HEK293 (cell line): Measurements from ENCODE around the gene DAZAP1.
A peak's percentile ranks its signal among the peaks of the same experiment; 100 is the strongest.

Experiments
- CTCF ChIA-PET: fragments of 350-600 bp; formaldehyde crosslinking; extraction: SDS; loops from one replicate; lab custom pipeline; 2021; ENCODE audit warnings: antibody characterized with exemption; lab: Yijun Ruan, JAX
- POLR2A ChIA-PET: fragments of 300-600 bp; formaldehyde crosslinking; extraction: SDS; loops from one replicate; lab custom pipeline; 2020; ENCODE audit warnings: antibody characterized with exemption, inconsistent platforms; lab: Yijun Ruan, JAX
- H3K27ac ChIP-seq: fragments of 200-500 bp; sonication (Bioruptor generic); 2 replicates; pipeline ENCODE4 v1.5.1; 2014; ENCODE audit warnings: low read depth, low read length, control low read depth, inconsistent platforms; ENCODE audit errors: extremely low read depth
- H3K36me3 ChIP-seq, 2 experiments: fragments of 200-500 bp in 1 of 2; sonication (Bioruptor generic) in 1 of 2; 1 replicate in 1 of 2; 2 replicates in 1 of 2; pipeline ENCODE4 v1.5.1; 2014 to 2017; ENCODE audit warnings: inconsistent platforms in 2 of 2, low read length in 2 of 2; ENCODE audit not compliant: control insufficient read depth in 2 of 2, insufficient read depth in 1 of 2
- H3K4me1 ChIP-seq: fragments of 200-500 bp; sonication (Bioruptor generic); 2 replicates; pipeline ENCODE4 v1.5.1; 2014; ENCODE audit warnings: mild to moderate bottlenecking, low read length, inconsistent platforms; ENCODE audit not compliant: control insufficient read depth, insufficient read depth
- H3K4me3 ChIP-seq: 2 replicates; pipeline ENCODE4 v1.5.1; 2011; ENCODE audit warnings: low read depth, mild to moderate bottlenecking, control low read depth, low read length, moderate library complexity
- H3K9me3 ChIP-seq: fragments of 200-500 bp; sonication (Bioruptor generic); 2 replicates; pipeline ENCODE4 v1.5.1; 2014; ENCODE audit warnings: low read depth, low read length, inconsistent platforms; ENCODE audit not compliant: control insufficient read depth, insufficient read depth
- BCL11B ChIP-seq: fragments of 450-650 bp; formaldehyde crosslinking; IDR thresholded peaks from 2 replicates; pipeline ENCODE4 v1.5.1; 2016; ENCODE audit warnings: low read depth, missing biosample characterization, missing genetic modification characterization
- GFI1B ChIP-seq: fragments of 450-650 bp; formaldehyde crosslinking; IDR thresholded peaks from 2 replicates; pipeline ENCODE4 v1.5.1; 2016; ENCODE audit warnings: missing biosample characterization, missing genetic modification characterization
- GLIS1 ChIP-seq: fragments of 450-650 bp; formaldehyde crosslinking; IDR thresholded peaks from 2 replicates; pipeline ENCODE4 v1.5.1; 2016; ENCODE audit warnings: missing biosample characterization, missing genetic modification characterization
- GLIS2 ChIP-seq: fragments of 450-650 bp; formaldehyde crosslinking; IDR thresholded peaks from 2 replicates; pipeline ENCODE4 v1.5.1; 2016; ENCODE audit warnings: missing biosample characterization, missing genetic modification characterization
- KLF1 ChIP-seq: fragments of 450-650 bp; formaldehyde crosslinking; IDR thresholded peaks from 2 replicates; pipeline ENCODE4 v1.5.1; 2016; ENCODE audit warnings: missing biosample characterization, missing genetic modification characterization
- KLF7 ChIP-seq: fragments of 450-650 bp; formaldehyde crosslinking; IDR thresholded peaks from 2 replicates; pipeline ENCODE4 v1.5.1; 2016; ENCODE audit warnings: missing biosample characterization, missing genetic modification characterization, borderline replicate concordance
- SP2 ChIP-seq: fragments of 450-650 bp; formaldehyde crosslinking; IDR thresholded peaks from 2 replicates; pipeline ENCODE4 v1.5.1; 2016; ENCODE audit warnings: missing biosample characterization, missing genetic modification characterization
- SP7 ChIP-seq: fragments of 450-650 bp; formaldehyde crosslinking; IDR thresholded peaks from 2 replicates; pipeline ENCODE4 v1.5.1; 2016; ENCODE audit warnings: missing biosample characterization, missing genetic modification characterization
- ZBTB21 ChIP-seq: fragments of 450-650 bp; formaldehyde crosslinking; IDR thresholded peaks from 2 replicates; pipeline ENCODE4 v1.5.1; 2017; ENCODE audit warnings: missing biosample characterization, missing genetic modification characterization
- ZIC2 ChIP-seq: fragments of 450-650 bp; formaldehyde crosslinking; IDR thresholded peaks from 2 replicates; pipeline ENCODE4 v1.5.1; 2016; ENCODE audit warnings: missing biosample characterization, missing genetic modification characterization
- ZNF501 ChIP-seq: fragments of 450-650 bp; formaldehyde crosslinking; IDR thresholded peaks from 2 replicates; pipeline ENCODE4 v1.5.1; 2016; ENCODE audit warnings: missing biosample characterization, missing genetic modification characterization
- ZNF561 ChIP-seq: fragments of 450-650 bp; IDR thresholded peaks from 2 replicates; pipeline ENCODE4 v1.5.1; 2018; ENCODE audit warnings: missing biosample characterization, missing genetic modification characterization, borderline replicate concordance
- ZNF596 ChIP-seq: fragments of 450-650 bp; IDR thresholded peaks from 2 replicates; pipeline ENCODE4 v1.5.0; 2018; ENCODE audit warnings: missing biosample characterization, mild to moderate bottlenecking, missing genetic modification characterization, moderate library complexity
- ZNF600 ChIP-seq: fragments of 450-650 bp; formaldehyde crosslinking; IDR thresholded peaks from 2 replicates; pipeline ENCODE4 v1.5.1; 2016; ENCODE audit warnings: missing biosample characterization, missing genetic modification characterization
- ZNF626 ChIP-seq: fragments of 450-650 bp; sonication (Bioruptor Pico); formaldehyde crosslinking; IDR thresholded peaks from 2 replicates; pipeline ENCODE4 v1.5.1; 2018; ENCODE audit warnings: missing biosample characterization, missing genetic modification characterization, inconsistent platforms
- ZNF670 ChIP-seq: fragments of 450-650 bp; formaldehyde crosslinking; IDR thresholded peaks from 2 replicates; pipeline ENCODE4 v1.5.1; 2016; ENCODE audit warnings: missing biosample characterization, missing genetic modification characterization, low read depth
- TF ChIP-seq, protein P1 (sequence below): fragments of 450-650 bp; formaldehyde crosslinking; IDR thresholded peaks from 2 replicates; pipeline ENCODE4 v1.5.1; 2017; ENCODE audit warnings: missing biosample characterization, missing genetic modification characterization
- TF ChIP-seq, protein P2 (sequence below): fragments of 450-650 bp; formaldehyde crosslinking; IDR thresholded peaks from 2 replicates; pipeline ENCODE4 v1.5.1; 2017; ENCODE audit warnings: missing biosample characterization, missing genetic modification characterization
- TF ChIP-seq, protein P3 (sequence below): fragments of 450-650 bp; formaldehyde crosslinking; conservative IDR thresholded peaks from 2 replicates; pipeline ENCODE4 v1.5.1; 2016; ENCODE audit warnings: low read depth, missing biosample characterization, missing genetic modification characterization
- TF ChIP-seq, protein P4 (sequence below): fragments of 450-650 bp; formaldehyde crosslinking; IDR thresholded peaks from 2 replicates; pipeline ENCODE4 v1.5.1; 2016; ENCODE audit warnings: missing biosample characterization, missing genetic modification characterization
- TF ChIP-seq, protein P5 (sequence below): fragments of 450-650 bp; formaldehyde crosslinking; IDR thresholded peaks from 2 replicates; pipeline ENCODE4 v1.5.1; 2016; ENCODE audit warnings: missing biosample characterization, missing genetic modification characterization

Gene DAZAP1

DNA sequence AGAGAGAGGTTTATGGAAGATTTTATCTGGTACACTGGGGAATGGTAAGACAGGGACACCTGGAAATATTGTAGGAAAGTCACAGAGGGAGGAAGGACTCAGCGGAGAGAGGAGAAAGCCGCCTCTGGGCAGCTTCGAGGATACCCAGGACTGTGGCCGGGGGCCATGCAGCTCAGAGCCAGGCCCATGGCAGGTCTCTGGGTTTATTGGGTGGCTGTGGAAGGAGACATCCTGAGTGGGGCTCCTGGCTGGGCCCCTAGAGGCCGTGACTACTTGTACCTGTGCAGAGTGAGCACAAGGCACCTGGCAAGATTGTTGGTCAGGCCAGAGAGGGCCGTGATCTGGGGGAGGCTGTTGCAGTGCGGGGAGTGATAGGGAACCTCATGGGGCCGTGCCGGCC, 3.4 kb downstream of the DAZAP1 start (continued):
- TF ChIP-seq, protein P1, sequence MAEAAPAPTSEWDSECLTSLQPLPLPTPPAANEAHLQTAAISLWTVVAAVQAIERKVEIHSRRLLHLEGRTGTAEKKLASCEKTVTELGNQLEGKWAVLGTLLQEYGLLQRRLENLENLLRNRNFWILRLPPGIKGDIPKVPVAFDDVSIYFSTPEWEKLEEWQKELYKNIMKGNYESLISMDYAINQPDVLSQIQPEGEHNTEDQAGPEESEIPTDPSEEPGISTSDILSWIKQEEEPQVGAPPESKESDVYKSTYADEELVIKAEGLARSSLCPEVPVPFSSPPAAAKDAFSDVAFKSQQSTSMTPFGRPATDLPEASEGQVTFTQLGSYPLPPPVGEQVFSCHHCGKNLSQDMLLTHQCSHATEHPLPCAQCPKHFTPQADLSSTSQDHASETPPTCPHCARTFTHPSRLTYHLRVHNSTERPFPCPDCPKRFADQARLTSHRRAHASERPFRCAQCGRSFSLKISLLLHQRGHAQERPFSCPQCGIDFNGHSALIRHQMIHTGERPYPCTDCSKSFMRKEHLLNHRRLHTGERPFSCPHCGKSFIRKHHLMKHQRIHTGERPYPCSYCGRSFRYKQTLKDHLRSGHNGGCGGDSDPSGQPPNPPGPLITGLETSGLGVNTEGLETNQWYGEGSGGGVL (tag by site-specific recombination): no peak
- TF ChIP-seq, protein P2, sequence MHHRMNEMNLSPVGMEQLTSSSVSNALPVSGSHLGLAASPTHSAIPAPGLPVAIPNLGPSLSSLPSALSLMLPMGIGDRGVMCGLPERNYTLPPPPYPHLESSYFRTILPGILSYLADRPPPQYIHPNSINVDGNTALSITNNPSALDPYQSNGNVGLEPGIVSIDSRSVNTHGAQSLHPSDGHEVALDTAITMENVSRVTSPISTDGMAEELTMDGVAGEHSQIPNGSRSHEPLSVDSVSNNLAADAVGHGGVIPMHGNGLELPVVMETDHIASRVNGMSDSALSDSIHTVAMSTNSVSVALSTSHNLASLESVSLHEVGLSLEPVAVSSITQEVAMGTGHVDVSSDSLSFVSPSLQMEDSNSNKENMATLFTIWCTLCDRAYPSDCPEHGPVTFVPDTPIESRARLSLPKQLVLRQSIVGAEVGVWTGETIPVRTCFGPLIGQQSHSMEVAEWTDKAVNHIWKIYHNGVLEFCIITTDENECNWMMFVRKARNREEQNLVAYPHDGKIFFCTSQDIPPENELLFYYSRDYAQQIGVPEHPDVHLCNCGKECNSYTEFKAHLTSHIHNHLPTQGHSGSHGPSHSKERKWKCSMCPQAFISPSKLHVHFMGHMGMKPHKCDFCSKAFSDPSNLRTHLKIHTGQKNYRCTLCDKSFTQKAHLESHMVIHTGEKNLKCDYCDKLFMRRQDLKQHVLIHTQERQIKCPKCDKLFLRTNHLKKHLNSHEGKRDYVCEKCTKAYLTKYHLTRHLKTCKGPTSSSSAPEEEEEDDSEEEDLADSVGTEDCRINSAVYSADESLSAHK: peak; percentile 48; the same call in 1 of the 2 replicates
- no peak for TF ChIP-seq ZNF501
- TF ChIP-seq GFI1B (tag by site-specific recombination): no peak
- no peak for TF ChIP-seq ZNF626 (tag by site-specific recombination)
- TF ChIP-seq, protein P3, sequence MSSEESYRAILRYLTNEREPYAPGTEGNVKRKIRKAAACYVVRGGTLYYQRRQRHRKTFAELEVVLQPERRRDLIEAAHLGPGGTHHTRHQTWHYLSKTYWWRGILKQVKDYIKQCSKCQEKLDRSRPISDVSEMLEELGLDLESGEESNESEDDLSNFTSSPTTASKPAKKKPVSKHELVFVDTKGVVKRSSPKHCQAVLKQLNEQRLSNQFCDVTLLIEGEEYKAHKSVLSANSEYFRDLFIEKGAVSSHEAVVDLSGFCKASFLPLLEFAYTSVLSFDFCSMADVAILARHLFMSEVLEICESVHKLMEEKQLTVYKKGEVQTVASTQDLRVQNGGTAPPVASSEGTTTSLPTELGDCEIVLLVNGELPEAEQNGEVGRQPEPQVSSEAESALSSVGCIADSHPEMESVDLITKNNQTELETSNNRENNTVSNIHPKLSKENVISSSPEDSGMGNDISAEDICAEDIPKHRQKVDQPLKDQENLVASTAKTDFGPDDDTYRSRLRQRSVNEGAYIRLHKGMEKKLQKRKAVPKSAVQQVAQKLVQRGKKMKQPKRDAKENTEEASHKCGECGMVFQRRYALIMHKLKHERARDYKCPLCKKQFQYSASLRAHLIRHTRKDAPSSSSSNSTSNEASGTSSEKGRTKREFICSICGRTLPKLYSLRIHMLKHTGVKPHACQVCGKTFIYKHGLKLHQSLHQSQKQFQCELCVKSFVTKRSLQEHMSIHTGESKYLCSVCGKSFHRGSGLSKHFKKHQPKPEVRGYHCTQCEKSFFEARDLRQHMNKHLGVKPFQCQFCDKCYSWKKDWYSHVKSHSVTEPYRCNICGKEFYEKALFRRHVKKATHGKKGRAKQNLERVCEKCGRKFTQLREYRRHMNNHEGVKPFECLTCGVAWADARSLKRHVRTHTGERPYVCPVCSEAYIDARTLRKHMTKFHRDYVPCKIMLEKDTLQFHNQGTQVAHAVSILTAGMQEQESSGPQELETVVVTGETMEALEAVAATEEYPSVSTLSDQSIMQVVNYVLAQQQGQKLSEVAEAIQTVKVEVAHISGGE (tag by site-specific recombination): peak; percentile 79
- TF ChIP-seq KLF7 (tag by site-specific recombination): no peak

DNA sequence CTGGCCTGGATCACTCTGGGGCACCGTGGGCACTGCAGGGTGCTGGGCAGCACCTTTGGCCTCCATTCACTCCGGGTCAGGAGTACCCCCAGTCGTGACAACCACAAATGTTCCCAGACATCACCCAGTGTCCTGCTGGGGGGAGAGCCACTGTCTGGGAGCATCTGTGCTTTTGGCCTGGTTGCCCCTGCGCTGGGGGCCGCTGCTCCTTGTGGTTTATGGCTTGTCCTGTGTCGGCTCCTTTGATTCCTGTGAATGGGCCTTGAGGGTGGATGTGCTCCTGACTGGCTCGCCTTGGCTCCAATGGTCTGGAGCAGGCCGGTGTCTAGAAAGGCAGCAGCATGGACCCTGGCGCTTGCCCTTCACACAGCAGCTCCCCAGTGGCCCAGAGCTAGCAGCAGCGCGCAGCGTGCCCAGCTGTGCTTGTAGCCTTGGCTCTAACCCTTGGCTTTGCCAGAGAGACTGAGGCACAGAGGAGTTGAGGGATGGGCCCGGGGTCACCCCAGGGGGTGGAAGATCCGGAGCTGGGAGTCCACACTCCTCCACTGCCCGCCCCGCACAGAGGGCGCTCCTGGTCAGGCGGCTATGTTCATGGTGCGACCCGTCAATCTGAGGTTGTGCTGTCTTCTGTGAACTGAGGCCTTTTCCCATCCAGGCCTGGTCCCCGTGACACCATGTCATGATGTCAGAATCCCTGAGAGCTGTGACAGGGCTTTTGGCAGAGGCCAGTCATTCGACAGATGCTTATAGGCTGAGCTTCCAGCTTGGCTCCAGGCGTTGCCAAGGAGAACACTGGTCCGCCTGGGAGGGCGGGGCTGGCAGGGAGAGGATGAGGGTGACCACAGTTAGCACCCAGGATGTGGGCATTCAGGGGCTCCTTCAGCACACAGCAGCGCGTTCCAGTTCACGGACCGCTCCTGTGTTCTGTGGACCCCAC, 4.1 kb downstream of the DAZAP1 start:
- H3K9me3 ChIP-seq: no peaks in the 10 kb centered on the region
- CTCF ChIA-PET: no interaction called here
- peaks cover 8 to 58% of the 10 kb centered on the region in 2 experiments; a peak in 2 of 3 replicates for H3K36me3 ChIP-seq
- H3K27ac ChIP-seq: peak overlapping the region; percentile 8; the same call in 1 of the 2 replicates
- H3K4me3 ChIP-seq: no peak overlapping the region
- H3K4me1 ChIP-seq: peaks cover 25% of the 10 kb centered on the region
- POLR2A ChIA-PET: interaction anchor here (0.9 kb wide), 1 partner anchor 143 kb away, joined by 3 read pairs; the partner anchor contains the start of gene CIRBP
- TF ChIP-seq ZNF600 (tag by site-specific recombination) (peak; percentile 8; the same call in 1 of the 2 replicates), SP7 (tag by site-specific recombination) (0 out of 2 replicates have a peak, but pooled peaks have one; percentile 10), BCL11B (tag by site-specific recombination) (0 out of 2 replicates have a peak, but pooled peaks have one; percentile 39), ZIC2 (tag by site-specific recombination) (0 out of 2 replicates have a peak, but pooled peaks have one; percentile 16), ZBTB21 (tag by site-specific recombination) (peak; percentile 79), ZNF596 (no peak), GLIS1 (tag by site-specific recombination) (peak; percentile 31; the same call in 1 of the 2 replicates), GLIS2 (tag by site-specific recombination) (peak; percentile 62), KLF1 (tag by site-specific recombination) (peak; percentile 31; the same call in 1 of the 2 replicates), ZNF561 (tag by site-specific recombination) (no peak), SP2 (tag by site-specific recombination) (peak; percentile 67), ZNF670 (no peak)
- TF ChIP-seq, protein P4, sequence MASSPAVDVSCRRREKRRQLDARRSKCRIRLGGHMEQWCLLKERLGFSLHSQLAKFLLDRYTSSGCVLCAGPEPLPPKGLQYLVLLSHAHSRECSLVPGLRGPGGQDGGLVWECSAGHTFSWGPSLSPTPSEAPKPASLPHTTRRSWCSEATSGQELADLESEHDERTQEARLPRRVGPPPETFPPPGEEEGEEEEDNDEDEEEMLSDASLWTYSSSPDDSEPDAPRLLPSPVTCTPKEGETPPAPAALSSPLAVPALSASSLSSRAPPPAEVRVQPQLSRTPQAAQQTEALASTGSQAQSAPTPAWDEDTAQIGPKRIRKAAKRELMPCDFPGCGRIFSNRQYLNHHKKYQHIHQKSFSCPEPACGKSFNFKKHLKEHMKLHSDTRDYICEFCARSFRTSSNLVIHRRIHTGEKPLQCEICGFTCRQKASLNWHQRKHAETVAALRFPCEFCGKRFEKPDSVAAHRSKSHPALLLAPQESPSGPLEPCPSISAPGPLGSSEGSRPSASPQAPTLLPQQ (tag by site-specific recombination): peak; percentile 68
- TF ChIP-seq, protein P5, sequence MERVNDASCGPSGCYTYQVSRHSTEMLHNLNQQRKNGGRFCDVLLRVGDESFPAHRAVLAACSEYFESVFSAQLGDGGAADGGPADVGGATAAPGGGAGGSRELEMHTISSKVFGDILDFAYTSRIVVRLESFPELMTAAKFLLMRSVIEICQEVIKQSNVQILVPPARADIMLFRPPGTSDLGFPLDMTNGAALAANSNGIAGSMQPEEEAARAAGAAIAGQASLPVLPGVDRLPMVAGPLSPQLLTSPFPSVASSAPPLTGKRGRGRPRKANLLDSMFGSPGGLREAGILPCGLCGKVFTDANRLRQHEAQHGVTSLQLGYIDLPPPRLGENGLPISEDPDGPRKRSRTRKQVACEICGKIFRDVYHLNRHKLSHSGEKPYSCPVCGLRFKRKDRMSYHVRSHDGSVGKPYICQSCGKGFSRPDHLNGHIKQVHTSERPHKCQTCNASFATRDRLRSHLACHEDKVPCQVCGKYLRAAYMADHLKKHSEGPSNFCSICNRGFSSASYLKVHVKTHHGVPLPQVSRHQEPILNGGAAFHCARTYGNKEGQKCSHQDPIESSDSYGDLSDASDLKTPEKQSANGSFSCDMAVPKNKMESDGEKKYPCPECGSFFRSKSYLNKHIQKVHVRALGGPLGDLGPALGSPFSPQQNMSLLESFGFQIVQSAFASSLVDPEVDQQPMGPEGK: peak; percentile 44
